Motor neuron (in vitro differentiated cells): Measurements from ENCODE around the gene PRKG2. TPM values are rescaled to one million over a fixed set of nuclear protein-coding genes. Genes with fewer than 3 reads are reported as not detected.

Source experiments
- ATAC-seq, 8 experiments: fragments of 200-7000 bp; cut with Tn5 transposase; replicated peaks in 6 of 8; 2 replicates each; pipeline ENCODE4 v1.8.0; 2021; ENCODE audit warnings: mild to moderate bottlenecking in 8 of 8, moderate library complexity in 8 of 8
- H3K27ac ChIP-seq, 2 donors: fragments of 250-450 bp; sonication (Bioruptor Pico); 2 replicates each; pipeline ENCODE4 v1.9.0; 2021; ENCODE audit warnings: antibody characterized with exemption in 2 of 2, mild to moderate bottlenecking in 2 of 2, moderate library complexity in 1 of 2
- H3K4me1 ChIP-seq, 2 donors: fragments of 250-450 bp; sonication (Bioruptor Pico); replicated peaks in 1 of 2; 2 replicates each; pipeline ENCODE4 v1.6.1; 2021; ENCODE audit warnings: antibody characterized with exemption in 2 of 2, mild to moderate bottlenecking in 2 of 2, moderate library complexity in 1 of 2
- H3K4me3 ChIP-seq, 5 donors: fragments of 250-450 bp; sonication (Bioruptor Pico); 2 replicates each; pipeline ENCODE4 v1.9.0; 2021; ENCODE audit warnings: antibody characterized with exemption in 5 of 5, mild to moderate bottlenecking in 5 of 5, moderate library complexity in 4 of 5
- WGBS, 10 experiments: fragments of 450-650 bp; shearing (Covaris generic); methylation state at CpG; one replicate each; pipeline ENCODE4 v1.0.0; 2022; 5-methylcytosine and 5-hydroxymethylcytosine counted together
- in situ Hi-C, 9 experiments: fragments of 400-800 bp; cut with MboI; loops; one replicate each; pipeline ENCODE4 v1.15.0; 2021; ENCODE audit warnings: low sequenced_read_pairs in 9 of 9, low pct_unique_long_range_greater_than_20kb in 2 of 9; ENCODE audit not compliant: unreplicated experiment in 9 of 9
- total RNA-seq, 8 experiments: library from RNA; unstranded; fragments of 300-600 nt; gene quantifications; 2 replicates each; pipeline versions ENCODE4 v1.2.3 to v1.2.4, GENCODE V29; 2022

Gene PRKG2
- total RNA-seq, 8 experiments from 2014 or later, result 0.31 to 3.1 (median 0.96) TPM

DNA sequence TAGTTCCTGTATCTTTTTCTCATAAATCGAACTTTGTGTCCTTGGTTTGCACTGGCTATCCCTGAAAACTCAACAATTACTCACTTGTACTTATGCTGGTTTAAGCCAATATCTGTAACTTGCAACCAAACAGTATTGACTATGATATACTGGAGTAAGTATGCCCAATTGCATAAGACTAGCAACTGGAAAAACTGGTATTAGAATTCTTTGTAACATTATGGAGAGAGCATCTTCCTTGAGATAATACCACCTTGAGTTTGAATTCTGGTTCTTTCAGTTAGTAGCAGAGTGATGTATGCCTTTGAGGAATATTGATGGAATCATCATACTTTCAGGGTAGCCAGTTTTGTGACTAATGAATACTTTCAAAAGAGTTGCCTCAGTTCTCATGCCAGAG is 156.4 kb downstream of the PRKG2 start:
- H3K4me1 ChIP-seq, result no peaks in the 10 kb centered on the region
- no peak overlapping the region for H3K4me3 ChIP-seq
- no peak overlapping the region for H3K27ac ChIP-seq
- 0 to 100% (median 73%) methylated on average over 1 of the region's 1 CpG; no CpG with 5 or more reads in 1 of the 10 experiments for WGBS, 10 experiments
- ATAC-seq, result no peak
- in situ Hi-C loops, result loop anchor here in 3 of 9 experiments (25.0 kb wide), 3 partner anchors 279 to 846 kb away; no protein-coding TSS in a partner anchor

DNA sequence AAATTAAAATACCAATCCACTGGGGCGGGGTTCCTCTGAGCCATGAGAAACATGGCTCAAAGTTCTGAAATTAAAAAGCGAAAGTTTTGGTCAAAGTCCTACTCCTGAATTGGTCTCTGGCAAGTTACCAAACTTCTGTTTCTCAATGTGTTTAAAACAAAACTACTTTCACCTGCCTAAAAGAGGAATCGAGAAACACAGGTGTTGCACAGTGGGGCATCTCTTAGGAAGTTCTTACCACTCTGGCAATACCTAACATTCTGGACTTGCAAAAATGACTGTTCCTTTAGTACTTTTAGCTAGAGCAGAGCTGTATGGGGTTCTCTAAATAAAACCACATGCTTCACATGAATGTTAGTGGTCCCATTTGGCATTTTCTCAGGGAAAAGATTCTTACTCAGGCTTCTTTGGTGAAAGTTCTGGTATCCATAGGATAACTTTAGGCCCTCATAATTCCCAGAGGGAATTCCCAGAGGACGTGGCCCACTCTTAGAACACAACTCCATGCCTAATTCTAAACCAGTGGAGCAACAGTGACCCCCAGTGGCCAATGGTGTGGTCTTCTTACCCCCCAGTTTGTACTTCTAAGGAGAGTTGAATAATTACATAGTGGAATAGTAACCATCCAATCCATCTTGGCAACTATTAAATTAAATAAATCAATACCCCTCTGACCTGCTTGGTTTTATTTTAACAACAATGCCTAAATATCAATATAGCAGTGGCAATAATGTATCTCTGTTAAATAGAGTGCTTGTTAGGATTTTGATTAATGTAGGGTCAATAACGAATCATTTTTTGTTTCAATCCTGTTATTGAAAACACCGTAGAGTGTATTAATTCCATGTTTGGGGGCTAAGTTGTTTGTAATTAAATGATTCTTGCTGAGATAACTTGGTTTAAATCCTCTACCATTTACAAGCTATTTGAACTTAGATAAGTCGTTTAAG is 162.6 kb downstream of the PRKG2 start:
- H3K27ac ChIP-seq, result no peak overlapping the region
- H3K4me1 ChIP-seq, result no peaks in the 10 kb centered on the region

DNA sequence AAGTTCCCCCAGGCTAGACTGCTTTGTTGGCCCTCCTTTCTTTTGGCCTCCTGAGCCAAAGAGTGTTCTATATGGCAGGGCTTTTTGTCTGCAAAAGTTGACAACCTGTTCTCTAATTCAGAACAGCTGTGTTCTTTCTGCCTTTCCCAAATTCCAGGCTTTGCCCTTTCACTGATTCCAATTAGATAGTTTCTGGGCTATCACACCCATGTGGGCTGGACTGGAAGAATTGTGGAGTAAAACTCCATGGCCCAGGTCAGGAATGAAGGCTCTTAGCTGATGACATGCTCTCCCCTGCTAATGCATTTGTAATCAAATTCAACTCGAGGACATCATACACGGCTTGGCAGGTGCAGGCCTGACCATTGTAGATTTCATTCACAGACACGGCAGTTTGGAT is 165.1 kb downstream of the PRKG2 start:
- ATAC-seq, result peak in 3 of 8 experiments; percentile 13 to 34 (median 22)
- no peak overlapping the region for H3K27ac ChIP-seq
- 20 to 100% (median 64%) methylated on average over 1 to 3 of the region's 3 CpGs; no CpG with 5 or more reads in 1 of the 10 experiments for WGBS, 10 experiments
- in situ Hi-C loops, result loop anchor here (5.0 to 25.0 kb wide), 10 partner anchors 238 to 863 kb away; partner anchors contain the start of gene PRDM8 (in 1 of the 9)
- no peaks in the 10 kb centered on the region for H3K4me1 ChIP-seq
- no peak overlapping the region for H3K4me3 ChIP-seq

More for the DNA sequence above, 162.6 kb downstream of the PRKG2 start:
- ATAC-seq, result peak; percentile 62 to 96 (median 84)
- WGBS, 10 experiments, result 24 to 89% (median 57%) methylated on average over 2 to 7 of the region's 7 CpGs
- no peak overlapping the region for H3K4me3 ChIP-seq
- in situ Hi-C loops, result loop anchor here in 3 of 9 experiments (25.0 kb wide), 3 partner anchors 285 to 840 kb away; no protein-coding TSS in a partner anchor

DNA sequence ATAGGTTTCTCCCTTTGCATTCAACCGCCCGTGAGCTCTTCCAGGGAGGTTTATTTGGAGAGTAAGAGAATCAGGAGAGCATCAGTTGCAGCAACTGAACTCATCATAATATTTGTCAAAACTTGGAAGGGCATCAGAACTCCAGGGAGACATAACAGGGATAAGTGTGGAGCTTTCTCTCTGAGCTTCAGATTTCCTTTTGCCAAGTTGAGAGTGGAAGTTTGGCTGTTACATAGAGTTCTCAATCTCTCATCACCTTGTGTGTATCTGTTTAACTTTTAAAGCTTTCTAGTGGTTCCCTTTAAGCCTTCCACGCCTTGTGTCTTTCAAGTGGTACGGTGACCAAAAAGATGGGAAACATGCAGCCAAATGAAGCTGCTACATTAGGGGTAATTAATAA is 165.7 kb downstream of the PRKG2 start:
- no peak for ATAC-seq
- no peaks in the 10 kb centered on the region for H3K4me1 ChIP-seq
- 23 to 97% (median 83%) methylated on average over 1 to 4 of the region's 4 CpGs for WGBS, 10 experiments
- no peak overlapping the region for H3K4me3 ChIP-seq
- in situ Hi-C loops, result loop anchor here (5.0 to 25.0 kb wide), 7 partner anchors 237 to 862 kb away; partner anchors contain the start of gene PRDM8 (in 1 of the 9)
- no peak overlapping the region for H3K27ac ChIP-seq

DNA sequence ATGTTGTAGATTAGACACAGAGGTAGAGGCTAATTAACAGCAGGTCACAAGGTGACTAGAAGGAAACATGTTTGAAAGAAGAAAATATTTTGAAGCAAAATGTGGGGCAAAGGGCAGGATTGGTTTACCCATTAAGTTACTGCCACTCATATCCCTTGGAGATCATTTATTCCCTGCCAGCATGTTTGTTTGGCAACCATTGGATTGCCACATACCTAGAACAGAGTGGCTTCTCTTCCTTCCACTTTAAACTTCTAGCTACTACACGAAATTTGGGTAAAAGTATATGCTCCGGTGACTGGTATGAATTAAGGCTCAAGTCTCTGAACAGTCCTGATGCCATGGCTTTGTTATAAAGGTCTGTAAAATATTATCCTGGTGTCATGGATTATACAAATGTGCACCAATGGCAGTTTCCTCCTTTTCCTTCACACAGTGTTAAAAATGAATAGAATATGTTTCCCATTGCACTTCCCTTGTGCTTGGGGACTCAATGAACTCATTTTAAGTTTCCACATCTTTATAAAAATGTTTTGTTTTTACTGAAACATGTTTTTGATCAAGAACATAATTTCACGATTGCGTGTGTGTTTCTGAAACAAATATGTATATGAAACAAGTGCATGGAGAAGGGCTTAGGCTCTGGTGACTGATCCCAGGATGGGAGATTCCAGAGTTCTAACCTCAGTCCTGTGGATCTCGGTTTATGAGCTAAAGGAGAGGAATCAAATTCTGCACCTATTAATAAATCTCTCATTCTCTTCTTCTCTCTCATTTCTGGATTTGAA is 172.2 kb downstream of the PRKG2 start:
- ATAC-seq, result no peak
- Histone ChIP-seq H3K27ac (no peak overlapping the region), H3K4me3 (no peak overlapping the region), H3K4me1 (no peaks in the 10 kb centered on the region)
- in situ Hi-C loops, result loop anchor here in 8 of 9 experiments (10.0 to 25.0 kb wide), 6 partner anchors 230 to 855 kb away; partner anchors contain the start of gene PRDM8 (in 1 of the 8)
- WGBS, 10 experiments, result 14 to 96% (median 73%) methylated on average over 1 to 5 of the region's 5 CpGs

DNA sequence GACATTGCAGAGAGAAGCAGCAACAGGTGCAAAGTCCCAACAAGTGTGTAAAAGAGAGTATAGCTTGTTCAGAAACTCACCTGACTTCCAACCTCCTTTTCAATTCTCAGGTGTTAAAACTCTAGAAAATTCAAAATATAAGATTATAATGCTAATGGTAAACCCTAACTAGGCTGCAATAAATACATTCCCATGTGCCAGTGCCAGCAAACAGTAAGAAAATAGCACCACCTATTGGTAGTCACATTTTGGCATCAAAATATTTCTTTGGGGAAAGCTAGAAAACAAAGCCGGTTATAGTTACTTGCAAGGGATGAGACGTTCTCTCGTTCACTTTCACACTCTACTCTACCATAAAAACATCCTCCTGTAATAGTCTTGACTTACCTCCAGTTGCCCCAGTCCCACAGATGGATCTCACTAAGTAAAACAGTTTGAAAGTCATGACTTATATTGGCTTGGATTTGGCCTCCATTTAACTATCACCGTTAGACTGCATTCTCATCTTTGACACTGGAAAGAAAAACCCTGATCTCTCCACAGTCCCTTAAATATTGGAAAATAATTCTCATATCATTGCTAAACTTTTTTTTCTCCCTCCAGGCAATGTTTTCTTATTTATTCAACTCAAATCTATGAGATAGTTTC is 174.9 kb downstream of the PRKG2 start:
- Histone ChIP-seq H3K4me3 (no peak overlapping the region), H3K4me1 (no peaks in the 10 kb centered on the region), H3K27ac (no peak overlapping the region)
- in situ Hi-C loops, result loop anchor here in 8 of 9 experiments (10.0 to 25.0 kb wide), 6 partner anchors 228 to 853 kb away; partner anchors contain the start of gene PRDM8 (in 1 of the 8)
- peak in 3 of 8 experiments; percentile 44 to 70 (median 52) for ATAC-seq
- WGBS, 10 experiments, result 5 to 100% (median 35%) methylated on average over 1 to 4 of the region's 4 CpGs; no CpG with 5 or more reads in 2 of the 10 experiments

DNA sequence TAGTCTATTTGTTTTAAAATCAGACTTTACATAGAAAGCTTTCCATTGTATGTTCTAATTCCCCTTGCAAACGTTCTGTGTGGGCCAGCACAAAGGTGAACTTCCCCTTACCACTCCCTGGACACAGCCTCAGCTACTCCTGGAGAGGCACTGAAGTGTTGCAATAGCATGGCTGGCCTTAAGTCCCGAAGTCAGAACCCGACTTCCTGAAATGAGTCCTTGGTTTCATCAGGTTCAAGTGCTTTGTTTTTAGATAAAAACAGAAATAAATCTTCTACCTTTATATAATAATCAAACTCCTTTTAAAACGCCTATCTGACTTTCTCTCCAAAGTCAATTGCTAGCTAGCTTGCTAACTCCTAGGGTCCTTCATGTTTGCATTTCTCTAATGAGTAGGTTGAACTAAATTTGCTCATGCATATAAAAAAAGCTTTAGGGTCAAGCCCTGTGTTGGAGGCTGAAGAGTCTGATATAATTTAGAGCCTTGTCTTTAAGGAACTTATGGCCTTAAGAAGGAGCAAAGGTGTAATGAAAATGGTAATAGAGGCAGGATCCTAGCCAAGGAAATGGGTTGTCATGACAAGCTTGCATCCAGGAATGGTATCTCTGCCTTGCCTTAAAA is 175.6 kb downstream of the PRKG2 start:
- Histone ChIP-seq H3K4me1 (no peaks in the 10 kb centered on the region), H3K27ac (no peak overlapping the region), H3K4me3 (no peak overlapping the region)
- 0 to 71% (median 50%) methylated on average over 1 to 4 of the region's 4 CpGs; no CpG with 5 or more reads in 2 of the 10 experiments for WGBS, 10 experiments
- in situ Hi-C loops, result loop anchor here in 6 of 9 experiments (10.0 to 25.0 kb wide), 5 partner anchors 227 to 852 kb away; partner anchors contain the start of gene PRDM8 (in 1 of the 6)
- ATAC-seq, result peak in 1 of 8 experiments; percentile 35

DNA sequence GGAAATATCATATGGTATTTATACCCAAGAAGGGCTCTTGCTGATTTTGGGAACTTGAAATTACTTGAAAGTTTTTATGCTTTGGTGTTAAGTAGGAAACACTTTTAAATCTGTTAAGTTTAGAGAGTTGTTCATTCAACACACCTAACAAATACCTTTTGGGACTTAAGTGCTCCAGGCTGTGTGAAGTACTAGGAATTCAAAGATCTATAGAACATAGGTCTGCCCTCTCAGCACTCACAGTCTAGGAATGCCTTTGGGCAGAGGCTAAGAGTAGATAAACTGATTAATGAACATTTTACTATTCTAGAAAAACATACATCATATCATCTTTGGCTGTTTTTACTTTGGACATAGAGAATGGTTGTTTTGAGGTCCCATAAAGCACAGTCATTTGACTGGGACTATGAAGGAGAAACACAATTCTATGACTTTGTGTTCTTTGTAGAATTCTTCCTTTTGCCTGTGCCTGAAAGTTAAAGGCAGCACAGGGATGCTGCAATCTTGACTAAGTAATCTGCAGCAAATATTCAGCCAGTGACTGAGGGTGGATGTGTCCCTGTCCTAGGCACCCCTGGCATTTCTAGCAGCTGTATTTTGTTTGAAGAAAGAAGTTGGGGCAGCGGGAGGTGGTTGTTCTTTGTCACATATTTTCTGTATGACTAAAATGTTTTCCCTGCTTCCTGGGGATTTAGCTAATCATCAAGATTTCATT is 176.2 kb downstream of the PRKG2 start:
- in situ Hi-C loops, result loop anchor here in 6 of 9 experiments (10.0 to 25.0 kb wide), 5 partner anchors 226 to 851 kb away; partner anchors contain the start of gene PRDM8 (in 1 of the 6)
- H3K4me3 ChIP-seq, result no peak overlapping the region
- no peak overlapping the region for H3K27ac ChIP-seq
- WGBS, 10 experiments, result 25 to 100% (median 93%) methylated on average over 1 of the region's 1 CpG; no CpG with 5 or more reads in 4 of the 10 experiments
- ATAC-seq, result no peak
- no peaks in the 10 kb centered on the region for H3K4me1 ChIP-seq

Other genes starting within 250 kb of the PRKG2 start
- 10 to 100 TPM in 3 of 8 experiments, 1 to 10 TPM in 2, under 1 TPM in 3; 0.54 to 33.1 (median 2.1) TPM for gene BMP3, start 184.5 kb downstream of the PRKG2 start, total RNA-seq